GM21737 (cell line): ENCODE measurements around the gene RBM3.
"Not testable (repeated sequence)": the region's sequence is repeated elsewhere in the genome, so short reads cannot be mapped to it uniquely, and the experiment has no call there.

Experiments used
- ATAC-seq: cut with Tn5 transposase; IDR thresholded peaks from one replicate; pipeline ENCODE4 v1.9.1; 2021; ENCODE audit warnings: mild to moderate bottlenecking, moderate library complexity; ENCODE audit not compliant: unreplicated experiment

The RBM3 gene

GRCh38 chrX:48574270-48575266 lies at the start of gene RBM3:
RBM3 (plus strand) TSS chrX:48574484; CDS start chrX:48575181, 697 bp downstream.
- peak; percentile 84 for ATAC-seq

- not testable (repeated sequence) for ATAC-seq
Observed at GRCh38 chrX:48525853-48526252, 48.4 kb upstream of the RBM3 start.

- ATAC-seq = no peak
Observed at GRCh38 chrX:48530736-48531135, 43.5 kb upstream of the RBM3 start.

- ATAC-seq = no peak
Observed at GRCh38 chrX:48531358-48531959, 42.8 kb upstream of the RBM3 start.

GRCh38 chrX:48532161-48532560 lies 42.1 kb upstream of the RBM3 start:
- ATAC-seq = no peak

- no peak for ATAC-seq
Observed at GRCh38 chrX:48533165-48533564, 41.1 kb upstream of the RBM3 start.

GRCh38 chrX:48538641-48539344 lies 35.5 kb upstream of the RBM3 start:
- ATAC-seq = no peak

GRCh38 chrX:48539345-48540027 lies 34.8 kb upstream of the RBM3 start, which contains the start of gene TBC1D25:
TBC1D25 (plus strand) TSS chrX:48539714; CDS start chrX:48539798, 84 bp downstream.
- peak; percentile 80 for ATAC-seq

GRCh38 chrX:48540028-48540375 lies 34.3 kb upstream of the RBM3 start:
- peak; percentile 33 for ATAC-seq

GRCh38 chrX:48540480-48540879 lies 33.8 kb upstream of the RBM3 start:
- no peak for ATAC-seq

- no peak for ATAC-seq
Observed at GRCh38 chrX:48541140-48541814, 33.0 kb upstream of the RBM3 start.

- ATAC-seq = no peak
Observed at GRCh38 chrX:48548871-48549270, 25.4 kb upstream of the RBM3 start.

GRCh38 chrX:48555731-48556325 lies 18.5 kb upstream of the RBM3 start:
- not testable (repeated sequence) for ATAC-seq

GRCh38 chrX:48558271-48558670 lies 16.0 kb upstream of the RBM3 start:
- no peak for ATAC-seq

GRCh38 chrX:48559636-48560035 lies 14.6 kb upstream of the RBM3 start:
- ATAC-seq = no peak

GRCh38 chrX:48560056-48560455 lies 14.2 kb upstream of the RBM3 start:
- no peak for ATAC-seq

GRCh38 chrX:48560681-48561080 lies 13.6 kb upstream of the RBM3 start:
- ATAC-seq = no peak

GRCh38 chrX:48569958-48570357 lies 4.3 kb upstream of the RBM3 start:
- ATAC-seq = no peak

GRCh38 chrX:48573690-48574269 lies 504 bp upstream of the RBM3 start:
- no peak for ATAC-seq

- no peak for ATAC-seq
Observed at GRCh38 chrX:48575642-48576041, 1.4 kb downstream of the RBM3 start.
